GM15510 (cell line): ENCODE measurements around the gene CACNA2D3.

Experiments used
- POLR2A ChIP-seq: IDR thresholded peaks from 3 replicates; pipeline ENCODE4 v1.6.1; 2011; ENCODE audit warnings: borderline replicate concordance; ENCODE audit not compliant: insufficient read length; ENCODE audit errors: extremely low read depth

Gene CACNA2D3

GRCh38 chr3:54955941-54956340, 833.6 kb downstream of the CACNA2D3 start:
- TF ChIP-seq POLR2A = no peak

- TF ChIP-seq POLR2A = no peak
These were observed 835.4 kb downstream of the CACNA2D3 start for GRCh38 chr3:54957711-54958110.

GRCh38 chr3:54960082-54960481, 837.7 kb downstream of the CACNA2D3 start:
- no peak for TF ChIP-seq POLR2A

- TF ChIP-seq POLR2A = no peak
These were observed 838.3 kb downstream of the CACNA2D3 start for GRCh38 chr3:54960701-54961100.

- no peak for TF ChIP-seq POLR2A
These were observed 839.8 kb downstream of the CACNA2D3 start for GRCh38 chr3:54962200-54962599.

DNA sequence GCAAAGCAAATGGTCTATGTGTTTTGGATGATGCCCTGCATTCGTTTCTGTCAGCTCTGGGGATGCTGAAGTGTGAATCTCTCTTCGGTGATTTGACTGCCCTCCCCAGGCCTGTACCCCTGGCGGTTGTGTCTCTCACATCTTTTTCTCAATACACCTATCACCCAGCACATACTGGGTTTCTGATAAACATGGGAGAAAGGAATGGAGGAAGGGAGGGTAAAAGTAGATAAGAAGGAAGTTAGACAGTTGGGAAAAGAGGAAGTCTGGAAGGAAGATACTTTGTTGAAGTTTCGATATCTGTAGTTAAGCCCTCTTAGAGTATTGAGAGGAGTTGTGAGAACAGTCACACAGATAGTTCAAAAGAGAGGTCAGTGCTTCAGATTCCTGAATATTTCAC, 841.3 kb downstream of the CACNA2D3 start:
- no peak for TF ChIP-seq POLR2A

DNA sequence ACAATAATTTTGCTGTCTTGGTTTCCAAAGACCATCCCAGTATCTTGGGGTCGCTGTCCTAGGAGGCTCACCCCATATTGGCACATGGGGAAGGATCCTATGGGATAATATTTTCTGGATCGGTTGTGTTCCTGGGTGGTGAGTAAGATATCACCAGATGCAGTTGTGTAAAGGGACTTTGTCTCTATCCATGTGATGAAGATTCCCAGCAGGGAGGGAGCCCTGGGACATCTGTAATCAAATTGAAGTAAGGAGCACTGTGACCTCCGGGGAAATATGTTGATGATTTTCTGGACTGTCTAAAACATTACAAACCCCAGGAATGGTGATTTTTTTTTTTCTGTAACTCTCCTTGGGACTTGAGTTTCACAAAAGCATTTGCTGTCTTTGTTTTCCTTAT, 841.7 kb downstream of the CACNA2D3 start:
- TF ChIP-seq POLR2A = no peak

DNA sequence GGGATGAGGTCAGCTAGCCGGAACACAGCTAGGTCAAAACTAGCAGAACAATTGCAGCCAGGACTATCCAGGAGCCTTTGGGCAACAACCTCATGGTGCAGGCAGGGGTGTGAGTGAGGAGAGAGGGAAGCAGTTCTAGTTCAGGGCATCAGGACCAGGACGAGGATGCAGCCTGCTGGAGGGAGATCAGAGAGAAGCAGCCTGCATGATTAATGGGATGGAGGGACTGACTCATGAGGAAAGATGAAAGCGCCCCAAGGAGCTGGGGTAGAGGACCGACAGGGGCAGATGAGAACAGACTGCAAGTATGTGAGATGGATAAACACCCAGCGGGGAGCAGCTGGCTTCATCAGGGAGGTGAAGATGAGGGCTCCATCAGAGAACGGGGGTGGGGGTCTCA, 843.4 kb downstream of the CACNA2D3 start:
- TF ChIP-seq POLR2A = no peak

GRCh38 chr3:54966979-54967378, 844.6 kb downstream of the CACNA2D3 start:
- TF ChIP-seq POLR2A = no peak

DNA sequence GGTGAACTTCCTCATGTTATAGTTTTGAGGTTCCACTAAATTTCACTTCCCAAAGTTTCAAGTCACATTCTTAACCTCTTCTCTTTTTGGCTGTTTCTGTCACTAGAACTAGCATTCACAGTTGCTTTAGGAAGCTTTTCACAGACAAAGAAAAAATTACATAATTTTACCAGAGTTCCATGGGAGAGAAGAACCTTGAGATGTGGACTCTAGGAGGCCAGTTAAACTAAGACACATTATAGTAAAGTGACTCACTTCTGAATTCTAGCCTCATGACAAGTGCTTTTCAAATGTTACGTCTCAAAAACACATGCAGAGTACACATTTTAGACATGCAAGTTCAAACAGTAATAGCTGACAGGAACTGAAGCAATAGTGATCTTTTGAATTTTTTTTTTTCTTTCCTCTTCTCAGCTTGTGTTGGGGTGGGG, 845.4 kb downstream of the CACNA2D3 start:
- TF ChIP-seq POLR2A = no peak

DNA sequence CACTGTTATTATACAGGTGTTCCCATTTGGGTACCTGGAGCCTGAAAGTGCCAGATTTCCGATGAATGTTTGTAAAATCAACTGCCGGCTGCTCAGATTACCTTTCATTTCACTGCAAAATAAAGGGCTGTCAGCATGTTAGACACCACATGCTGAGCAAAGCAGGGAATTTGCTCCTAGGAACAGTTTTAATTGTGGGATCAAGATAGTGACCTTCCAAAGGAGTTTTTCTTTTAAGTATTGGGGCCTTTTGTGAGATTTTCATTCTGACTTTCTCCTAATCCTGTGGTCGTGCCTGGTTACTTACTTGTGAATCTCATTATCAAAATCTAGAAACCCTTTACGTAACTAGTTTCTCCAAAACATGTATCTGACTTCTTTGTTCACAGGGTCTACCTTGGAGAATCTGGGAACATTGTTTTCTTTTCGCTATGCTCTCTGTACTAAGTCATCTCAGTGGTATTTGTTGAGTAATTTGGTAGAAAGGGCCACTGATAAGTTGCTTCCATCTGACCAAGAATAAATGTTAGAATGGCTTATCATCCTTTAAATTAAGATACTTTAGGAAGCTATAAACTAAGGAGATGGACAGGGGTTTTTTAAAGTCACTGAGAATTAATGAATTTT, 846.3 kb downstream of the CACNA2D3 start:
- no peak for TF ChIP-seq POLR2A

GRCh38 chr3:54969652-54970051, 847.3 kb downstream of the CACNA2D3 start:
- TF ChIP-seq POLR2A = no peak

DNA sequence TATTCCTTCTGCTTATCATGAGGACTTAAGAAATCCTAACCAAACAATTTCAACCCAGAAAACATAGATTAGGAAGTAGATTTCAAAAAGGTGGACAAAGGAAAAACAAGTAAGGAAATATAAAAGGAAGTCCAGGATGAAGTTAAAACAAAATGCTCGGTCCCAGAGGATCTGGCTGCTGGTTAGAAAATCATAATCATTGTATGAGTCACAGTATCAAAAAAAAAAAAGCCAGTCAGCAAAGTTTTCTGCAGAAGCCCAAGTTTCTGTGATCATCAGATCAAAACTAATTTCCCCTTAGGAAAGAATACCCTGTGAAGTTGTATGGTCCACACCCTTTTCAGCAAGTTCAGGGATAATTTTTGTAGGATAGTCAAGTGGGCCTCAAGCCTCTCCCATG, 848.5 kb downstream of the CACNA2D3 start:
- TF ChIP-seq POLR2A = no peak

GRCh38 chr3:54977439-54977838, 855.1 kb downstream of the CACNA2D3 start:
- TF ChIP-seq POLR2A = no peak

GRCh38 chr3:54982807-54983206, 860.5 kb downstream of the CACNA2D3 start:
- no peak for TF ChIP-seq POLR2A

DNA sequence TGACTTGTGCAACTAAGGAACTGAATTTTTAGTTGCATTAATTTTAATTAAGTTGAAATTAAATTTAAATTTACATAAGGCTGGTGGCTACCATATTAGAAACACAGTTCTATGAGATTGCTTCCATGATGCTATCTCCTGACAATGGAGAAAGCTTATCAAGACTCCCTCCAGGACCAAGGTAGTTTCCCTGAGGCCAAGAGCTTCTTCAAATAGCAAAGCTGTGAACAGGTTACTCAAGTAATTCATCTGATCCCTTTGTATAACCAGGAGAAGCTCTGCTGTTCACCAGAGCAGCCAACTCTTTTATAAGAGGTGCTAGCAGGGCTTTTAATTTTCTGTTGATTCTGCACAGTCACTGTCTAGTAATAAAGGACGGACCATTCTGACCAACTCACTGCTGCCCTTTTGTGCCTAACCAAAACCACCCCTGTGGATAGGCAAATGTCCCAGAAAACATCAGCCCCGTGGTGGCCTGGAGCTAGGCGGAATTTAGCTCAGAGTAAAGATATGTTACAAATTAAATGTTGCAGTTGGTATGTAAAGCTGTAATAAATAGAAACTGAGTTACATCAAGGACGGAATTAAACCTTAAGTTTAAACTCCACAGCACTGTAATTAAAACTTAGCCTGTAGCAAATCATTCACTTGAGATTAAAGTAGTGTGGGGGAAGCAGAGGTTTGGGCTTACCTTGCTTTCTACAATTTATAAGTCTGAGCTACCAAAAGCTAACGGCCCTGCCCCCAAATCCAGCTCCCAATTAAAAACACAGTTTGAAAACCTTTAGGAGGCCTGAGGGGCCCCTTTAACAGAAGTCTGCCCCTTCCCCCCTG, 861.1 kb downstream of the CACNA2D3 start:
- TF ChIP-seq POLR2A = no peak
